ENCODE results near the gene ABCA8.
"Not testable (repeated sequence)": the region's sequence is repeated elsewhere in the genome, so short reads cannot be mapped to it uniquely, and the experiment has no call there.

The ABCA8 gene

DNA sequence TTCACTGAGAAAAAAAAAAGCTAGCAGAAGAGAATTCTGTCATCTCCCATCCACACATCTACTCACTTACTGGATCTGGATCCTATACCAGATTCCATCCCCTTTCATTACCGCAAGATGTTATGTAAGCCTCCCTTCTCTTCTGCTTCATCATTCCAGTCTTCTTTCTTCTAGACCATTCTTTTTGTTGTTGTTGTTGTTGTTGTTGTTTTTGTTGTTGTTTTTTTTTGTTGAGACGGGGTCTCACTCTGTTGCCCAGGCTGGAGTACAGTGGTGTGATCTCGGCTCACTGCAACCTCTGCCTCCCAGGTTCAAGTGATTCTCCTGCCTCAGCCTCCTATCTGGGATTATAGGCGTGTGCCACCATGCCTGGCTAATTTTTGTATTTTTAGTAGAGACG, 131.0 kb downstream of the ABCA8 start:
- DNase-seq: not testable (repeated sequence)

DNA sequence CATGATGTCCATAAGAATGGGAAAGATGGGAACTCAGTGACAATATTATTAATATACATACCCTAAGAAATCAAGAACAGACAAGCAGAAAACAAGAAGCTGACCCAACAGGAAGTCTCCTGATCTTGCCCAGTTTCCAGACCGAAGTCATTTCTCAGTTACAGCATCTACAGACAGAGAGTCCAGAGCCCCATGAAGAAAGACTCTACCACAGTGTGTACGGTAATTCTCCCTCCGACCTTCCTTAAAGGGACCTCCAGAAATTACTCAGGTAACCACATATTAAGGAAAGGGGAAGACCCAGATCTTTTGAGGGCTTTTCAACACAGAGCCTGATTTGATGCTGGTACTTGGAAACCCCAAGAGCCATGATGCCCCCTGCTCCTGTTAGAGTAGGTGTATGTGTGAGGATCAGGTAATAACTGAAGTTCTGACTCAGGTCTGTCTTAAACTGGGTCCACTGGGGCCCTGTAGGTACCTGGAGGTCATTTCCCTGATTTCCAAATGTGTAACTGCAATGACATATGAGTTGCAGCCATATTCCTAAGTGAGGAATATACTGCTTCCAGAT, 132.4 kb downstream of the ABCA8 start:
- no peak for DNase-seq

GRCh38 chr17:68821860-68822696, 133.1 kb downstream of the ABCA8 start:
- peak; percentile 75 to 96 for DNase-seq

DNA sequence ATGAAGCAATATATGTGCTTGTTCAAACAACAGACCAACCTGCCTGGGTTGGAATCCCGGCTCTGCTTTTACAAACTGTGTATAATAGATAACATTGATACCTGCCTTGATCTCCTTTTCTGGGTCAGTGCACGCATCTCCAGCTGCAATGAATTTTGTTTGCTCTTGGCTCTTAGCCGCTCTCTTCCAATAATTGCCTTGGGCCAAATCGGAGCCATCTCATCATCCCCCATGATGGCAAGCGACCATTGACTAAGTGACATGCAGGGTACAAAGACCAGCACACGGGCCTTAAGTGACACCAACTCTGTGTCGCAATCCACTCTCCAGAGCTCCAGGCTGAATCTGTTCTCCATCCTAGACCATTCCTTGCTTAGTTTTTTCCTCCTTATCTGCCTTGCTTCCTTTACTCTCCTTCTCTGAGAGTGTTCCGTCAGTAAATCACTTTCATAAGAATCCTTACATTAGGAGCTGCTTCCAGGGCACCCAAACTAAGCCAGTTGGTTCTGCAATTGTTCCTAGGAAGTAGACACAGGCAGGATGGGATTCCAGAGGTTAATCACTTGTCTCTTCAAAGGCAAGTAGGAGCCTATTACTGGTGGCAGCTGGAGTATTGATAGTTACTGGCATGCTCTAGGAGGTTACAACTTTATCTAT, 134.2 kb downstream of the ABCA8 start:
- no peak for DNase-seq

- DNase-seq: no peak
Measured at GRCh38 chr17:68820476-68820824, 134.7 kb downstream of the ABCA8 start.

GRCh38 chr17:68819465-68819864, 135.7 kb downstream of the ABCA8 start:
- DNase-seq: no peak

Data from SW 1271 (cell line).